ENCODE data around the gene CADM1. TPM values are rescaled to one million over a fixed set of nuclear protein-coding genes. Genes with fewer than 3 reads are reported as not detected.

The CADM1 gene
- total and polyA plus RNA-seq, 4 donors = 13.0 to 40.6 (median 28.9) TPM

DNA sequence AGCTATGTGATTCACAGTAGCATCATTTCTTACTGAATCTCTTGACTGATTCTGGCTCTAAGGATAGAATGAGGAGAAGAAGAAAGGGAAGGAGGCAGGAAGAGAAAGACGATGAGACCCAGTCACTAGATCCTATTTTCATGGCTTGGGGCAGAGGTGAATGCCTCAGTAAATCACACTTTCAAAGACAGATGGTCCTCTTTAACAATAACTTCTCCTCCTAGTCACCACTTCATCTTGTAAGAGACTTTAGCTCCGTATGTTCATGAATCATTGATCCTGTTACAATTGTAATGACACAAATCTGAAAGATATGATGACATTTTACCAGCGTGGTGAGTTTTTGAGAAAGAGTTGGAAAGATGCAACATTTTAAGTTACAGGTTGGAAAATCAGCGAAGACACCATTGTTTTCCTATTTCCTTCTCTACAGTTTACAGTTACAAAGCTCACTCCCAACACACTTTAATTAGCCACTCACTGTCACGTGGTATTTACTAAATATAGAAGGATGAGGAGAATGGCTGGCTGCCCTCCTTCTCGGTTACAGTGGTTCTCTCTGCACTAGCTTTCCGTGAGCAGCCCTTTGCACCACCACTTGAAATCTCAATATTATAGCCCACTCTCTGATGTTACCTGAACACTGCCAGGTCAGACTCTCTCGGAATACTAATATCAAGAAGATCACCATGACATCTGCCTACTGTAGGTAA is 205.8 kb downstream of the CADM1 start:
- TF ChIP-seq RAD21 (IDR thresholded peaks at IDR 0.05) (no peak), GABPA (IDR thresholded peaks at IDR 0.05 in 1 of 2, conservative IDR thresholded peaks at IDR 0.05 in 1 of 2) (no peak), SP1 (IDR thresholded peaks at IDR 0.05) (no peak), FOXA2 (IDR thresholded peaks at IDR 0.05) (no peak), HNF4A (conservative IDR thresholded peaks at IDR 0.05) (no peak), REST (IDR thresholded peaks at IDR 0.05) (no peak), YY1 (IDR thresholded peaks at IDR 0.05) (no peak), EGR1 (IDR thresholded peaks at IDR 0.05; ENCODE audit: low read depth in 2 of 2) (no peak), JUND (IDR thresholded peaks at IDR 0.05) (no peak), RXRA (IDR thresholded peaks at IDR 0.05) (no peak)
- TF ChIP-seq, protein P1, sequence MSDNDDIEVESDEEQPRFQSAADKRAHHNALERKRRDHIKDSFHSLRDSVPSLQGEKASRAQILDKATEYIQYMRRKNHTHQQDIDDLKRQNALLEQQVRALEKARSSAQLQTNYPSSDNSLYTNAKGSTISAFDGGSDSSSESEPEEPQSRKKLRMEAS (IDR thresholded peaks at IDR 0.05) = no peak
- TF ChIP-seq, protein P2, sequence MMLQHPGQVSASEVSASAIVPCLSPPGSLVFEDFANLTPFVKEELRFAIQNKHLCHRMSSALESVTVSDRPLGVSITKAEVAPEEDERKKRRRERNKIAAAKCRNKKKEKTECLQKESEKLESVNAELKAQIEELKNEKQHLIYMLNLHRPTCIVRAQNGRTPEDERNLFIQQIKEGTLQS (IDR thresholded peaks at IDR 0.05) = no peak
- Histone ChIP-seq H3K4me1 (ENCODE audit: control insufficient read depth in 4 of 4, insufficient read depth in 4 of 4, low read length in 3 of 4) (no peaks in the 10 kb centered on the region), H3K27me3 (ENCODE audit: control insufficient read depth in 4 of 4, insufficient read depth in 4 of 4, low read length in 3 of 4) (no peaks in the 10 kb centered on the region), H3K36me3 (ENCODE audit: control insufficient read depth in 4 of 4, insufficient read depth in 3 of 4, low read depth in 1 of 4, low read length in 3 of 4) (peaks cover 0 to 5% (median 0%) of the 10 kb centered on the region in 4 donors), H3K9ac (ENCODE audit: low read depth in 1 of 2, low read length in 2 of 2) (no peak overlapping the region), H3K9me3 (ENCODE audit: control insufficient read depth in 4 of 4, low read length in 3 of 4) (peaks cover 0 to 2% (median 0%) of the 10 kb centered on the region in 4 donors), H3K27ac (ENCODE audit: low read depth in 1 of 2, low read length in 2 of 2) (no peak overlapping the region), H3K4me3 (ENCODE audit: low read depth in 1 of 3, low read length in 3 of 3) (no peak overlapping the region)
- DNase-seq (ENCODE audit: low spot score) = no peak
- 90% methylated on average over 8 of the region's 8 CpGs for WGBS

DNA sequence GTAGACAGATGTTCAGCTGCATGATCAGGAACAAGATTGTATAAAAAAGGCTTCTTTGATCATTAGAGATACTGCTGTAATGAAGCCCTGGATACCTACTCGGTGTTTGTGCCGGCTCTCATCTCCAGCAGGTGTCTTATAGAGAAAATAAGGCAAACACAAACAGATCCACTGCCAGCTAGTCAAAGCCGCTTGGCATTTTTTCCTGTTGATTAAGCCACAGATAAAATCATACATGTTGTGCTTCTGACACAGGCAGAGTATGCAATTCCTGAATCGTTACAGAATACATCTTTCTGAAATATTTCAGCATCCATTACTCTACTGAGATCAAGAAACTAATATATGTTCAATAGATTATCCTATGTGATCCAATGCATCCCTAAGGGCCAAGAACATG is 206.9 kb downstream of the CADM1 start:
- TF ChIP-seq TAF1 (conservative IDR thresholded peaks at IDR 0.05) (no peak), HNF4G (IDR thresholded peaks at IDR 0.05) (no peak), CTCF (IDR thresholded peaks at IDR 0.05; ENCODE audit: low read depth, low read length, missing input control) (no peak), YY1 (IDR thresholded peaks at IDR 0.05) (no peak), REST (IDR thresholded peaks at IDR 0.05) (no peak), SP1 (IDR thresholded peaks at IDR 0.05) (no peak)
- TF ChIP-seq, protein P2 (IDR thresholded peaks at IDR 0.05) = no peak
- Histone ChIP-seq H3K9ac (ENCODE audit: low read depth in 1 of 2, low read length in 2 of 2) (no peak overlapping the region), H3K4me1 (ENCODE audit: control insufficient read depth in 4 of 4, insufficient read depth in 4 of 4, low read length in 3 of 4) (no peaks in the 10 kb centered on the region), H3K27me3 (ENCODE audit: control insufficient read depth in 4 of 4, insufficient read depth in 4 of 4, low read length in 3 of 4) (no peaks in the 10 kb centered on the region), H3K4me3 (ENCODE audit: low read depth in 1 of 3, low read length in 3 of 3) (no peak overlapping the region), H3K36me3 (ENCODE audit: control insufficient read depth in 4 of 4, insufficient read depth in 3 of 4, low read depth in 1 of 4, low read length in 3 of 4) (peaks cover 0 to 5% (median 0%) of the 10 kb centered on the region in 4 donors), H3K9me3 (ENCODE audit: control insufficient read depth in 4 of 4, low read length in 3 of 4) (peaks cover 0 to 2% (median 0%) of the 10 kb centered on the region in 4 donors), H3K27ac (ENCODE audit: low read depth in 1 of 2, low read length in 2 of 2) (no peak overlapping the region)
- 92% methylated on average over 4 of the region's 4 CpGs for WGBS
- DNase-seq (ENCODE audit: low spot score) = no peak

Data from liver (tissue), 9 donors.